Neural progenitor cell (in vitro differentiated cells): ENCODE measurements around the gene AHSG. TPM values are rescaled to one million over a fixed set of nuclear protein-coding genes. Genes with fewer than 3 reads are reported as not detected.

Source experiments
- DNase-seq: peaks from one replicate; pipeline ENCODE4 v3.0.0-alpha.2; 2016; ENCODE audit warnings: low spot score
- H2AFZ ChIP-seq: fragments of 200-600 bp; sonication (generic); replicated peaks from 2 replicates; pipeline ENCODE4 v1.6.1; 2016; ENCODE audit warnings: antibody characterized with exemption
- H3F3A ChIP-seq: fragments of 200-600 bp; sonication (generic); 2 replicates; pipeline ENCODE4 v1.6.1; 2016; ENCODE audit warnings: antibody characterized with exemption, low read depth
- H3K27ac ChIP-seq: fragments of 200-600 bp; sonication (generic); 2 replicates; pipeline ENCODE4 v1.5.1; 2016; ENCODE audit warnings: mild to moderate bottlenecking
- H3K27me3 ChIP-seq: fragments of 200-600 bp; sonication (generic); 2 replicates; pipeline ENCODE4 v1.6.1; 2016; ENCODE audit warnings: mild to moderate bottlenecking, moderate library complexity
- H3K36me3 ChIP-seq: fragments of 200-600 bp; sonication (generic); 2 replicates; pipeline ENCODE4 v1.5.1; 2016
- H3K4me1 ChIP-seq: fragments of 200-600 bp; sonication (generic); 2 replicates; pipeline ENCODE4 v1.6.1; 2016; ENCODE audit warnings: mixed run types
- H3K4me2 ChIP-seq: fragments of 200-600 bp; sonication (generic); 2 replicates; pipeline ENCODE4 v1.6.1; 2016
- H3K4me3 ChIP-seq: fragments of 200-600 bp; sonication (generic); 2 replicates; pipeline ENCODE4 v1.5.1; 2016
- H3K79me2 ChIP-seq: fragments of 200-600 bp; sonication (generic); 2 replicates; pipeline ENCODE4 v1.6.1; 2016; ENCODE audit warnings: low read depth
- H3K9ac ChIP-seq: fragments of 200-600 bp; sonication (generic); 2 replicates; pipeline ENCODE4 v1.6.1; 2016
- H3K9me3 ChIP-seq: fragments of 200-600 bp; sonication (generic); 2 replicates; pipeline ENCODE4 v1.5.1; 2016; ENCODE audit warnings: low read depth
- H4K20me1 ChIP-seq: fragments of 200-600 bp; sonication (generic); 2 replicates; pipeline ENCODE4 v1.6.1; 2016; ENCODE audit warnings: low read depth
- H3K27ac Mint-ChIP-seq: 3 replicates; pipeline ENCODE4 v1.8.0; 2021; ENCODE audit warnings: mixed read lengths
- H3K27me3 Mint-ChIP-seq: 2 replicates; pipeline ENCODE4 v1.8.0; 2022; ENCODE audit warnings: low read depth, mild to moderate bottlenecking, inconsistent platforms, moderate library complexity, mixed read lengths; ENCODE audit not compliant: insufficient read depth
- H3K36me3 Mint-ChIP-seq: 3 replicates; pipeline ENCODE4 v1.8.0; 2021; ENCODE audit warnings: mixed read lengths
- H3K4me1 Mint-ChIP-seq: 3 replicates; pipeline ENCODE4 v1.8.0; 2021; ENCODE audit warnings: mixed read lengths
- H3K4me3 Mint-ChIP-seq: 3 replicates; pipeline ENCODE4 v1.8.0; 2021; ENCODE audit warnings: mild to moderate bottlenecking, moderate library complexity, mixed read lengths
- H3K9me3 Mint-ChIP-seq: 3 replicates; pipeline ENCODE4 v1.8.0; 2020; ENCODE audit warnings: mixed read lengths
- EZH2 ChIP-seq: fragments of 200-600 bp; sonication (generic); IDR thresholded peaks from 2 replicates; pipeline ENCODE4 v1.6.1; 2017; ENCODE audit warnings: antibody characterized with exemption, mild to moderate bottlenecking, moderate library complexity
- EZH2phosphoT487 ChIP-seq: fragments of 200-600 bp; sonication (generic); IDR thresholded peaks from 2 replicates; pipeline ENCODE4 v1.6.1; 2017; ENCODE audit warnings: antibody characterized with exemption
- total RNA-seq: library from RNA; depleted of rRNA; stranded (reverse); fragments of >200 nt; gene quantifications from 2 replicates; pipeline ENCODE4 v1.2.3, GENCODE V29; 2015; ENCODE audit warnings: low replicate concordance
- TF ChIP-seq, protein P1 (sequence below): fragments of 200-600 bp; sonication (generic); IDR thresholded peaks from 2 replicates; pipeline ENCODE4 v1.5.1; 2017; ENCODE audit warnings: antibody characterized with exemption, mild to moderate bottlenecking

Gene AHSG
- total RNA-seq, 1 donor from 2014 or later: not detected

DNA sequence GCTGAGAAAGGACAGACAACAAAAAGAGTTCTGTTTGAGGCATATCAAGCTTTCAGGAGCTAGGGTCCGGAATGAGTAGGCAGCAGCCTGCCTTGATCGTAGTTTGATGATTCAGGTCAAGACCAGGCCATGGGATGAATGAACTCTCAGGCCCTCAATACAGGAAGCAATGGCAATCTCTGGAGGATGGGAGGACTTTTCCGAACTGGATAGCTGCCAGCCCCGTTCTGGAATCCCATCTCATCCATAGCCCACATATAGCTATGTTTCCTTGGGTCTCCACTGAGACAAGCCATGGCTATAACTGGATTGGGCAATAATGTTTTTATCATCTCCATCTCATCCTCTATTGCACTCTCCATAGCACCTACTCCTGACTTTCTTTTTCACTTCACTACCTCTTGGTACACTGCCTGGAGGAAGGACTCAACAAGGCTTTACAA, 12.8 kb downstream of the AHSG start:
- H3K4me2 ChIP-seq: no peak overlapping the region

DNA sequence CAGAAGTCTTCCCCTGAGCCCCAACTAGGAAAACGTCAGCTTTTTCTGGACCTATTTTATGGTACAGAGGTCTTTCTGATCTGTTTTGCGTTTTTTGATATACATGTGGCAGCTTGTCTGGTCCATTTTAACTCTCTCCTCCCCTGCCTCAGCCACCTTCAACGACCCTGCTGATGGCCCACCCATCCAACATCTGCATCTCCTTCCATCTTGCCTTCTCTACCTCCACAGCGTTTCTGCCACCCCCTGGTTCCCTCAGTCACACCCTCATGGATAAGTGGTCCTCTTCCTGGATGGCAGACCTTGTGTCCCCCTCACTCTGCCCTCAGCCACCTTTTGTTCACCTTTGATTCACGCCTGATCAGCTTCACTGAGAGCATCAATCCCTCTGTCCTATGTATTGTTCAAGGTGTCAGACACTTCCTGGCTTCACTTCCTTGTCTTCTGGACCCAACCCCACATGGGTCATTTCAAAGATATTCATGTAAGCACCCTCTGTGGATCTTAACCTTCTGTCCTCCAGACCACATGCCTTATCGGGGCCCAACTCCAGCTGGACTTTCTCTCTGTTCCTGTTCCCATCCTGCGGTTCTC, 13.5 kb downstream of the AHSG start:
- Histone ChIP-seq H3K9ac (no peak overlapping the region), H3K4me3 (no peak overlapping the region), H4K20me1 (no peaks in the 10 kb centered on the region), H3K4me2 (no peak overlapping the region), H3K79me2 (no peaks in the 10 kb centered on the region), H3F3A (no peaks in the 10 kb centered on the region), H3K9me3 (no peaks in the 10 kb centered on the region), H3K27me3 (peaks cover 4% of the 10 kb centered on the region), H2AFZ (no peak overlapping the region), H3K4me1 (no peaks in the 10 kb centered on the region), H3K36me3 (no peaks in the 10 kb centered on the region), H3K27ac (no peak overlapping the region)
- Mint-ChIP-seq H3K4me1 (peaks cover 5% of the 10 kb centered on the region), H3K27ac (no peak overlapping the region), H3K36me3 (no peaks in the 10 kb centered on the region), H3K9me3 (no peaks in the 10 kb centered on the region), H3K4me3 (no peak overlapping the region), H3K27me3 (peaks cover 3% of the 10 kb centered on the region)
- DNase-seq: no peak
- TF ChIP-seq EZH2phosphoT487 (no peak), EZH2 (no peak)
- TF ChIP-seq, protein P1, sequence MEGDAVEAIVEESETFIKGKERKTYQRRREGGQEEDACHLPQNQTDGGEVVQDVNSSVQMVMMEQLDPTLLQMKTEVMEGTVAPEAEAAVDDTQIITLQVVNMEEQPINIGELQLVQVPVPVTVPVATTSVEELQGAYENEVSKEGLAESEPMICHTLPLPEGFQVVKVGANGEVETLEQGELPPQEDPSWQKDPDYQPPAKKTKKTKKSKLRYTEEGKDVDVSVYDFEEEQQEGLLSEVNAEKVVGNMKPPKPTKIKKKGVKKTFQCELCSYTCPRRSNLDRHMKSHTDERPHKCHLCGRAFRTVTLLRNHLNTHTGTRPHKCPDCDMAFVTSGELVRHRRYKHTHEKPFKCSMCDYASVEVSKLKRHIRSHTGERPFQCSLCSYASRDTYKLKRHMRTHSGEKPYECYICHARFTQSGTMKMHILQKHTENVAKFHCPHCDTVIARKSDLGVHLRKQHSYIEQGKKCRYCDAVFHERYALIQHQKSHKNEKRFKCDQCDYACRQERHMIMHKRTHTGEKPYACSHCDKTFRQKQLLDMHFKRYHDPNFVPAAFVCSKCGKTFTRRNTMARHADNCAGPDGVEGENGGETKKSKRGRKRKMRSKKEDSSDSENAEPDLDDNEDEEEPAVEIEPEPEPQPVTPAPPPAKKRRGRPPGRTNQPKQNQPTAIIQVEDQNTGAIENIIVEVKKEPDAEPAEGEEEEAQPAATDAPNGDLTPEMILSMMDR: no peak

More for the DNA sequence above, 12.8 kb downstream of the AHSG start:
- no peak overlapping the region for H3K9ac ChIP-seq
- H3F3A ChIP-seq: no peaks in the 10 kb centered on the region
- H3K4me1 ChIP-seq: no peaks in the 10 kb centered on the region
- no peak overlapping the region for H3K27ac ChIP-seq
- no peak overlapping the region for H3K27ac Mint-ChIP-seq
- no peak overlapping the region for H3K4me3 ChIP-seq
- H3K27me3 ChIP-seq: peaks cover 4% of the 10 kb centered on the region
- TF ChIP-seq EZH2phosphoT487 (no peak), EZH2 (no peak)
- TF ChIP-seq, protein P1: no peak
- H3K36me3 ChIP-seq: no peaks in the 10 kb centered on the region
- no peaks in the 10 kb centered on the region for H3K9me3 Mint-ChIP-seq
- H3K36me3 Mint-ChIP-seq: no peaks in the 10 kb centered on the region
- H3K4me1 Mint-ChIP-seq: peaks cover 4% of the 10 kb centered on the region
- peaks cover 8% of the 10 kb centered on the region for H3K27me3 Mint-ChIP-seq
- H3K79me2 ChIP-seq: no peaks in the 10 kb centered on the region
- H2AFZ ChIP-seq: no peak overlapping the region
- no peak overlapping the region for H3K4me3 Mint-ChIP-seq
- no peaks in the 10 kb centered on the region for H3K9me3 ChIP-seq
- no peaks in the 10 kb centered on the region for H4K20me1 ChIP-seq
- no peak for DNase-seq

DNA sequence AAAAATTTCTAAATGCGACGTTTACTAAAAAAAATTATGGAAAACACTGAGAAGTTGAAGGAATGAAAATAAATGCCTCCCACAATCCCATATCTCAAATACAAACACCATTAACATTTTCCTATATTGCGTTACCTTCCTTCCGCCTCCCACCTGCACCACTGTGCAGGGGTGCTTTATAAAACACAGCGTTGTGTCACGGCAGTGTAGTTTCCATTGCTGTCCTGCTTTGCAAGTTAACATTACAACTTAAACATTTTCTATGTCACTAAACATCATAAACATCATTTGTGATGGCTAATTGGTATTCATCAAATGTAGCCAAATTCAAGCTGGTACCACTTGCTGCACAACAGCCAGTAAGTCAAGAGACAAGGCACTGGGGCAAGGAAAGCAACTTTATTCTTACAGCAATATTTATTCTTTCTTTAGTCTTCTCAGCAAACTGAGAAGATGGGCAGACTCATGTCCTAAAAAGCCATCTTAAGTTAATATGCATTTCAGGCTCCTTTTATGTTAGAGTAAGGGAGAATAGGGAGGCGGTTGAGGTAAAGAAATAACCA, 15.1 kb downstream of the AHSG start:
- no peaks in the 10 kb centered on the region for H3F3A ChIP-seq
- no peaks in the 10 kb centered on the region for H3K36me3 Mint-ChIP-seq
- no peaks in the 10 kb centered on the region for H3K79me2 ChIP-seq
- DNase-seq: no peak
- H3K4me2 ChIP-seq: no peak overlapping the region
- H3K4me1 Mint-ChIP-seq: peaks cover 5% of the 10 kb centered on the region
- TF ChIP-seq, protein P1: no peak
- TF ChIP-seq EZH2phosphoT487 (no peak), EZH2 (no peak)
- no peak overlapping the region for H3K4me3 Mint-ChIP-seq
- no peaks in the 10 kb centered on the region for H3K36me3 ChIP-seq
- H3K4me3 ChIP-seq: no peak overlapping the region
- no peak overlapping the region for H3K27ac Mint-ChIP-seq
- H4K20me1 ChIP-seq: no peaks in the 10 kb centered on the region
- H3K4me1 ChIP-seq: no peaks in the 10 kb centered on the region
- H3K9me3 ChIP-seq: no peaks in the 10 kb centered on the region
- no peak overlapping the region for H2AFZ ChIP-seq
- no peak overlapping the region for H3K9ac ChIP-seq
- H3K27me3 ChIP-seq: peaks cover 4% of the 10 kb centered on the region
- no peak overlapping the region for H3K27ac ChIP-seq
- no peaks in the 10 kb centered on the region for H3K27me3 Mint-ChIP-seq
- H3K9me3 Mint-ChIP-seq: no peaks in the 10 kb centered on the region
